EL (cell line): ENCODE measurements around the gene C2CD4D.
"Not testable (repeated sequence)": the region's sequence is repeated elsewhere in the genome, so short reads cannot be mapped to it uniquely, and the experiment has no call there.

Experiments
- DNase-seq: peaks from one replicate; pipeline ENCODE4 v3.0.0-alpha.2; 2016

C2CD4D gene

GRCh38 chr1:151858030-151858746, 18.6 kb upstream of the C2CD4D start:
- DNase-seq, result no peak

GRCh38 chr1:151855933-151856332, 16.3 kb upstream of the C2CD4D start:
- DNase-seq, result no peak

GRCh38 chr1:151855516-151855915, 15.9 kb upstream of the C2CD4D start:
- not testable (repeated sequence) for DNase-seq

- DNase-seq, result no peak
Measured at GRCh38 chr1:151854658-151855057, 15.0 kb upstream of the C2CD4D start.

- DNase-seq, result no peak
Measured at GRCh38 chr1:151853411-151853943, 13.9 kb upstream of the C2CD4D start, which contains the start of gene THEM5. Gene THEM5 (minus strand): TSS chr1:151853712. CDS start chr1:151853565, 147 bp downstream.

- no peak for DNase-seq
Measured at GRCh38 chr1:151852733-151853132, 13.1 kb upstream of the C2CD4D start.

GRCh38 chr1:151851886-151852285, 12.3 kb upstream of the C2CD4D start:
- DNase-seq, result no peak

GRCh38 chr1:151849871-151850270, 10.3 kb upstream of the C2CD4D start:
- DNase-seq, result no peak

- no peak for DNase-seq
Measured at GRCh38 chr1:151849126-151849525, 9.5 kb upstream of the C2CD4D start.

GRCh38 chr1:151847867-151848596, 8.4 kb upstream of the C2CD4D start:
- no peak for DNase-seq

- no peak for DNase-seq
Measured at GRCh38 chr1:151846686-151847237, 7.1 kb upstream of the C2CD4D start.

GRCh38 chr1:151846062-151846568, 6.5 kb upstream of the C2CD4D start:
- peak; percentile 73 for DNase-seq

GRCh38 chr1:151843398-151843797, 3.8 kb upstream of the C2CD4D start:
- no peak for DNase-seq

- DNase-seq, result peak; percentile 69
Measured at GRCh38 chr1:151841141-151841540, 1.5 kb upstream of the C2CD4D start.

- no peak for DNase-seq
Measured at GRCh38 chr1:151840421-151840820, 801 bp upstream of the C2CD4D start.

- no peak for DNase-seq
Measured at GRCh38 chr1:151839082-151839412, 573 bp downstream of the C2CD4D start.

- peak; percentile 38 for DNase-seq
Measured at GRCh38 chr1:151838222-151839081, 1.2 kb downstream of the C2CD4D start.

GRCh38 chr1:151837884-151838221, 1.8 kb downstream of the C2CD4D start:
- DNase-seq, result no peak

- no peak for DNase-seq
Measured at GRCh38 chr1:151837197-151837596, 2.4 kb downstream of the C2CD4D start.

- no peak for DNase-seq
Measured at GRCh38 chr1:151835596-151835995, 4.0 kb downstream of the C2CD4D start.

GRCh38 chr1:151834239-151834638, 5.4 kb downstream of the C2CD4D start:
- no peak for DNase-seq

- no peak for DNase-seq
Measured at GRCh38 chr1:151833172-151833900, 6.3 kb downstream of the C2CD4D start.
